Liver (tissue), 9 donors: ENCODE data around the gene ARRDC5. TPM values are rescaled to one million over a fixed set of nuclear protein-coding genes. Genes with fewer than 3 reads are reported as not detected.

Experiments
- DNase-seq: peaks from one replicate; pipeline ENCODE4 v3.0.0-alpha.2; 2017; ENCODE audit warnings: low spot score
- H3K27ac ChIP-seq, 2 donors: one replicate each; pipeline ENCODE4 v1.7.0; 2013; ENCODE audit warnings: inconsistent platforms in 2 of 2, low read length in 2 of 2, control low read depth in 1 of 2, low read depth in 1 of 2, mild to moderate bottlenecking in 1 of 2
- H3K27me3 ChIP-seq, 4 donors: one replicate each; pipeline versions ENCODE4 v1.6.1 to v1.7.0; 2013; ENCODE audit warnings: low read length in 3 of 4, inconsistent platforms in 1 of 4, mild to moderate bottlenecking in 1 of 4, moderate library complexity in 1 of 4; ENCODE audit not compliant: control insufficient read depth in 4 of 4, insufficient read depth in 4 of 4
- H3K36me3 ChIP-seq, 4 donors: one replicate each; pipeline versions ENCODE4 v1.6.1 to v1.7.0; 2013; ENCODE audit warnings: low read length in 3 of 4, mild to moderate bottlenecking in 3 of 4, low read depth in 1 of 4, moderate library complexity in 1 of 4; ENCODE audit not compliant: control insufficient read depth in 4 of 4, insufficient read depth in 3 of 4
- H3K4me1 ChIP-seq, 4 donors: one replicate each; pipeline versions ENCODE4 v1.6.1 to v1.7.0; 2013; ENCODE audit warnings: low read length in 3 of 4, mild to moderate bottlenecking in 3 of 4, moderate library complexity in 1 of 4; ENCODE audit not compliant: control insufficient read depth in 4 of 4, insufficient read depth in 4 of 4
- H3K4me3 ChIP-seq, 3 donors: one replicate each; pipeline versions ENCODE4 v1.6.1 to v1.7.0; 2013; ENCODE audit warnings: low read length in 3 of 3, control low read depth in 1 of 3, low read depth in 1 of 3, mild to moderate bottlenecking in 1 of 3
- H3K9ac ChIP-seq, 2 donors: one replicate each; pipeline ENCODE4 v1.7.0; 2013; ENCODE audit warnings: low read length in 2 of 2, mild to moderate bottlenecking in 2 of 2, moderate library complexity in 2 of 2, control low read depth in 1 of 2, low read depth in 1 of 2
- H3K9me3 ChIP-seq, 4 donors: one replicate each; pipeline versions ENCODE4 v1.6.1 to v1.7.0; 2013; ENCODE audit warnings: low read length in 3 of 4; ENCODE audit not compliant: control insufficient read depth in 4 of 4
- ATF3 ChIP-seq: IDR thresholded peaks from 2 replicates; pipeline ENCODE4 v1.6.1; 2016; ENCODE audit warnings: antibody characterized with exemption
- EGR1 ChIP-seq, 2 donors: IDR thresholded peaks; 2 replicates each; pipeline ENCODE4 v1.6.1; 2016 to 2018; ENCODE audit warnings: antibody characterized with exemption in 2 of 2, low read depth in 2 of 2
- FOXA1 ChIP-seq: IDR thresholded peaks from 2 replicates; pipeline ENCODE4 v1.6.1; 2016; ENCODE audit warnings: antibody characterized with exemption
- FOXA2 ChIP-seq: IDR thresholded peaks from 2 replicates; pipeline ENCODE4 v1.6.1; 2016; ENCODE audit warnings: antibody characterized with exemption
- GABPA ChIP-seq, 2 donors: IDR thresholded peaks in 1 of 2; conservative IDR thresholded peaks in 1 of 2; 2 replicates each; pipeline ENCODE4 v1.6.1; 2016; ENCODE audit warnings: antibody characterized with exemption in 2 of 2, mild to moderate bottlenecking in 1 of 2, moderate library complexity in 1 of 2
- HNF4G ChIP-seq: IDR thresholded peaks from 2 replicates; pipeline ENCODE4 v1.6.1; 2016; ENCODE audit warnings: antibody characterized with exemption
- MAX ChIP-seq: IDR thresholded peaks from 2 replicates; pipeline ENCODE4 v1.6.1; 2016; ENCODE audit warnings: antibody characterized with exemption
- NR2F2 ChIP-seq: IDR thresholded peaks from 2 replicates; pipeline ENCODE4 v1.6.1; 2016; ENCODE audit warnings: antibody characterized with exemption
- REST ChIP-seq: IDR thresholded peaks from 2 replicates; pipeline ENCODE4 v1.6.1; 2016; ENCODE audit warnings: antibody characterized with exemption, mild to moderate bottlenecking
- RXRA ChIP-seq, 2 donors: IDR thresholded peaks; 2 replicates each; pipeline ENCODE4 v1.6.1; 2017 to 2018; ENCODE audit warnings: antibody characterized with exemption in 2 of 2, mild to moderate bottlenecking in 1 of 2
- SP1 ChIP-seq: IDR thresholded peaks from 2 replicates; pipeline ENCODE4 v1.6.1; 2018; ENCODE audit warnings: antibody characterized with exemption, mild to moderate bottlenecking
- TAF1 ChIP-seq: conservative IDR thresholded peaks from 2 replicates; pipeline ENCODE4 v1.6.1; 2016; ENCODE audit warnings: antibody characterized with exemption, mild to moderate bottlenecking
- YY1 ChIP-seq: IDR thresholded peaks from 2 replicates; pipeline ENCODE4 v1.6.1; 2016; ENCODE audit warnings: antibody characterized with exemption, mild to moderate bottlenecking
- ZBTB33 ChIP-seq: IDR thresholded peaks from 2 replicates; pipeline ENCODE4 v1.6.1; 2016; ENCODE audit warnings: antibody characterized with exemption
- WGBS: extraction: QIAGEN DNeasy Blood & Tissue Kit; methylation state at CpG from one replicate; pipeline ENCODE4 v1.1.7; 2013; 5-methylcytosine and 5-hydroxymethylcytosine counted together
- polyA plus RNA-seq, 2 donors: library from polyadenylated mRNA; stranded (reverse) in 1 of 2; unstranded in 1 of 2; fragments of 200-250 nt in 1 of 2; fragments of >200 nt in 1 of 2; fragmentation: Nextera tagmentation in 1 of 2; extraction: Ambion mirVana in 1 of 2; gene quantifications; one replicate each; pipeline versions ENCODE4 v1.2.1 to v1.2.3, GENCODE V29; 2013 to 2015
- total RNA-seq, 2 donors: library from RNA; depleted of rRNA; stranded (reverse); fragments of >200 nt; gene quantifications; one replicate each; pipeline ENCODE4 v1.2.3, GENCODE V29; 2014
- TF ChIP-seq, protein P1 (sequence below): fragments of 150-350 bp; IDR thresholded peaks from 2 replicates; pipeline ENCODE4 v1.5.1; 2017; ENCODE audit warnings: improper control_type of control experiment, low read depth, low read length; ENCODE audit not compliant: missing input control
- donor health status: healthy.
- donor health status: healthy.
- donor health status: healthy.
- donor health status: healthy.
- donor health status: healthy.

The ARRDC5 gene
- total and polyA plus RNA-seq, 4 donors: 0.05 to 0.25 TPM; not detected in 2

DNA sequence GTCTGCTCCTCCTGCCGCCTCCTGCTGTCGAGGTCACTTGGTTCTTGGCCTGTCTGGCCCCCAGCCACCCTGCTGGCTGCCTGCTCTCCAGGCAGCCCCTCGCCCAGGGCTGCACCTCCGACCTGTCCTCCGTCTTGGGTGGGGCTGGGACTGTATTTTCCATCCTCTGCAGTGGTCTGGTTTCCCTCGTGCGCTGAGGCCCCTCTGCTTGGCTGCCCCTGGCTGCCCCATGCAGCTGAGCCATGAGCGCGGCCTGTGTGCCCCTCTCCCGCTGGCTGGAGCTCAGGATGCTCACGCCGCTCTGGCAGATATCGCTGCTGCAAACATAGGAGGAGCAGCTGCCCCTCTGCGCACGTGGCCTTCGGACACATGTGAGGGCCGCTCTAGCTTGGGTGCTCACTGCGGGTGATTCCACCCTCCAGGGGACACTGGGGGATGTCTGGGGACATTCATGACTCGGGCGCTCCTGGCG, 20.6 kb upstream of the ARRDC5 start:
- Histone ChIP-seq H3K36me3 (no peaks in the 10 kb centered on the region), H3K27ac (no peak overlapping the region), H3K27me3 (no peaks in the 10 kb centered on the region), H3K9ac (no peak overlapping the region), H3K4me3 (no peak overlapping the region), H3K4me1 (no peaks in the 10 kb centered on the region), H3K9me3 (no peaks in the 10 kb centered on the region)
- no peak for DNase-seq
- TF ChIP-seq HNF4G: no peak
- no peak for TF ChIP-seq GABPA (IDR thresholded peaks at IDR 0.05 in 1 of 2, conservative IDR thresholded peaks at IDR 0.05 in 1 of 2)
- TF ChIP-seq RXRA (IDR thresholded peaks at IDR 0.05): no peak
- TF ChIP-seq TAF1: no peak
- no peak for TF ChIP-seq MAX
- TF ChIP-seq, protein P1, sequence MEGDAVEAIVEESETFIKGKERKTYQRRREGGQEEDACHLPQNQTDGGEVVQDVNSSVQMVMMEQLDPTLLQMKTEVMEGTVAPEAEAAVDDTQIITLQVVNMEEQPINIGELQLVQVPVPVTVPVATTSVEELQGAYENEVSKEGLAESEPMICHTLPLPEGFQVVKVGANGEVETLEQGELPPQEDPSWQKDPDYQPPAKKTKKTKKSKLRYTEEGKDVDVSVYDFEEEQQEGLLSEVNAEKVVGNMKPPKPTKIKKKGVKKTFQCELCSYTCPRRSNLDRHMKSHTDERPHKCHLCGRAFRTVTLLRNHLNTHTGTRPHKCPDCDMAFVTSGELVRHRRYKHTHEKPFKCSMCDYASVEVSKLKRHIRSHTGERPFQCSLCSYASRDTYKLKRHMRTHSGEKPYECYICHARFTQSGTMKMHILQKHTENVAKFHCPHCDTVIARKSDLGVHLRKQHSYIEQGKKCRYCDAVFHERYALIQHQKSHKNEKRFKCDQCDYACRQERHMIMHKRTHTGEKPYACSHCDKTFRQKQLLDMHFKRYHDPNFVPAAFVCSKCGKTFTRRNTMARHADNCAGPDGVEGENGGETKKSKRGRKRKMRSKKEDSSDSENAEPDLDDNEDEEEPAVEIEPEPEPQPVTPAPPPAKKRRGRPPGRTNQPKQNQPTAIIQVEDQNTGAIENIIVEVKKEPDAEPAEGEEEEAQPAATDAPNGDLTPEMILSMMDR: no peak
- no peak for TF ChIP-seq FOXA1
- no peak for TF ChIP-seq REST
- no peak for TF ChIP-seq NR2F2
- no peak for TF ChIP-seq SP1
- no peak for TF ChIP-seq ZBTB33
- TF ChIP-seq ATF3: no peak
- TF ChIP-seq FOXA2: no peak
- no peak for TF ChIP-seq YY1
- no peak for TF ChIP-seq EGR1 (IDR thresholded peaks at IDR 0.05; ENCODE audit: low read depth in 2 of 2)
- 89% methylated on average over 21 of the region's 21 CpGs for WGBS
